Mesodermal cell (in vitro differentiated cells): ENCODE results near the gene STYX.

Source experiments
- H3K27ac ChIP-seq: 2 replicates; pipeline ENCODE4 v1.7.0; 2013; ENCODE audit warnings: mild to moderate bottlenecking, low read depth, low read length, moderate library complexity; ENCODE audit not compliant: severe bottlenecking
- H3K36me3 ChIP-seq: 2 replicates; pipeline ENCODE4 v1.7.1; 2013; ENCODE audit warnings: mild to moderate bottlenecking, low read length, moderate library complexity; ENCODE audit not compliant: control insufficient read depth, insufficient read depth
- H3K4me1 ChIP-seq: one replicate; pipeline ENCODE4 v1.7.1; 2013; ENCODE audit warnings: mild to moderate bottlenecking, low read length; ENCODE audit not compliant: insufficient read depth, control insufficient read depth, poor library complexity, severe bottlenecking
- H3K4me3 ChIP-seq: 2 replicates; pipeline ENCODE4 v1.7.0; 2013; ENCODE audit warnings: low read length, control low read depth, mild to moderate bottlenecking; ENCODE audit not compliant: insufficient read depth, poor library complexity, severe bottlenecking; ENCODE audit errors: extremely low read depth
- H3K9me3 ChIP-seq: 2 replicates; pipeline ENCODE4 v1.7.1; 2013; ENCODE audit warnings: mild to moderate bottlenecking, low read length, moderate library complexity; ENCODE audit not compliant: control insufficient read depth
- WGBS, 2 experiments: methylation state at CpG; one replicate each; pipeline ENCODE4 v1.1.5; 2013; ENCODE audit warnings: missing lambda C conversion rate in 2 of 2; ENCODE audit not compliant: insufficient coverage in 2 of 2; 5-methylcytosine and 5-hydroxymethylcytosine counted together

Gene STYX

GRCh38 chr14:52808101-52808500, 78.1 kb downstream of the STYX start:
- WGBS, 2 experiments: no CpG with 5 or more reads among the region's 1 CpG
- H3K4me1 ChIP-seq: no peaks in the 10 kb centered on the region
- no peak overlapping the region for H3K4me3 ChIP-seq
- H3K9me3 ChIP-seq: no peaks in the 10 kb centered on the region
- no peak overlapping the region for H3K27ac ChIP-seq
- H3K36me3 ChIP-seq: no peaks in the 10 kb centered on the region

- Histone ChIP-seq H3K4me3 (no peak overlapping the region), H3K36me3 (no peaks in the 10 kb centered on the region), H3K4me1 (no peaks in the 10 kb centered on the region), H3K27ac (no peak overlapping the region), H3K9me3 (no peaks in the 10 kb centered on the region)
- WGBS, 2 experiments: 94 to 100% methylated on average over 4 to 5 of the region's 7 CpGs
These were observed 91.9 kb downstream of the STYX start for GRCh38 chr14:52821805-52822250.

- Histone ChIP-seq H3K9me3 (no peaks in the 10 kb centered on the region), H3K36me3 (no peaks in the 10 kb centered on the region), H3K4me3 (no peak overlapping the region), H3K27ac (no peak overlapping the region), H3K4me1 (peaks cover 4% of the 10 kb centered on the region)
- WGBS, 2 experiments: 100% methylated on average over 3 of the region's 4 CpGs; no CpG with 5 or more reads in 1 of the 2 experiments
These were observed 94.5 kb downstream of the STYX start for GRCh38 chr14:52824462-52824861.
